GM12801 (cell line): ENCODE results near the gene STK11.

Source experiments
- TF ChIP-seq, protein P1 (sequence below): IDR thresholded peaks from one replicate; pipeline ENCODE4 v1.5.1; 2011; ENCODE audit warnings: control low read depth; ENCODE audit not compliant: insufficient read length; ENCODE audit errors: extremely low read depth

Gene STK11

DNA sequence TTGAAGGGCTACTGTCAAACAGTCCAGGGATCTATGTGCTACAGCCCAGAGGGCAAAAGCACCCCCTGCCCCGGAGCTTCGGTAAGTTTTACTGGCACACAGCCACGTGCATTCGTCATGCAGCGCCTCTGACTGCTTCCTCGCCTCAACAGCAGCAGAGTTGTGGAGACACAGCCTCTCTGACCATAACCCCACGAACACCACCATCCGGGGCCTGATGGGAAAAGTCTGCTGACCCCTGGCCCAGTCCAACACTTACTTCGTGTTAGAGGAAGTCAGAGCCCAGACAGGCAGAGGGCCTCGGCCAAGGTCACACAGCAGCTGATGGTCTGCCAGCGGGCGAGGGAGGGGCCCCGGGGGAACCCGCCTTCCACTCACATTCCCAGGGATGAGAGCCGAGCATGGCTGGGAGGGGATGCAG lies 27.1 kb downstream of the STK11 start:
- TF ChIP-seq, protein P1, sequence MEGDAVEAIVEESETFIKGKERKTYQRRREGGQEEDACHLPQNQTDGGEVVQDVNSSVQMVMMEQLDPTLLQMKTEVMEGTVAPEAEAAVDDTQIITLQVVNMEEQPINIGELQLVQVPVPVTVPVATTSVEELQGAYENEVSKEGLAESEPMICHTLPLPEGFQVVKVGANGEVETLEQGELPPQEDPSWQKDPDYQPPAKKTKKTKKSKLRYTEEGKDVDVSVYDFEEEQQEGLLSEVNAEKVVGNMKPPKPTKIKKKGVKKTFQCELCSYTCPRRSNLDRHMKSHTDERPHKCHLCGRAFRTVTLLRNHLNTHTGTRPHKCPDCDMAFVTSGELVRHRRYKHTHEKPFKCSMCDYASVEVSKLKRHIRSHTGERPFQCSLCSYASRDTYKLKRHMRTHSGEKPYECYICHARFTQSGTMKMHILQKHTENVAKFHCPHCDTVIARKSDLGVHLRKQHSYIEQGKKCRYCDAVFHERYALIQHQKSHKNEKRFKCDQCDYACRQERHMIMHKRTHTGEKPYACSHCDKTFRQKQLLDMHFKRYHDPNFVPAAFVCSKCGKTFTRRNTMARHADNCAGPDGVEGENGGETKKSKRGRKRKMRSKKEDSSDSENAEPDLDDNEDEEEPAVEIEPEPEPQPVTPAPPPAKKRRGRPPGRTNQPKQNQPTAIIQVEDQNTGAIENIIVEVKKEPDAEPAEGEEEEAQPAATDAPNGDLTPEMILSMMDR, result no peak

DNA sequence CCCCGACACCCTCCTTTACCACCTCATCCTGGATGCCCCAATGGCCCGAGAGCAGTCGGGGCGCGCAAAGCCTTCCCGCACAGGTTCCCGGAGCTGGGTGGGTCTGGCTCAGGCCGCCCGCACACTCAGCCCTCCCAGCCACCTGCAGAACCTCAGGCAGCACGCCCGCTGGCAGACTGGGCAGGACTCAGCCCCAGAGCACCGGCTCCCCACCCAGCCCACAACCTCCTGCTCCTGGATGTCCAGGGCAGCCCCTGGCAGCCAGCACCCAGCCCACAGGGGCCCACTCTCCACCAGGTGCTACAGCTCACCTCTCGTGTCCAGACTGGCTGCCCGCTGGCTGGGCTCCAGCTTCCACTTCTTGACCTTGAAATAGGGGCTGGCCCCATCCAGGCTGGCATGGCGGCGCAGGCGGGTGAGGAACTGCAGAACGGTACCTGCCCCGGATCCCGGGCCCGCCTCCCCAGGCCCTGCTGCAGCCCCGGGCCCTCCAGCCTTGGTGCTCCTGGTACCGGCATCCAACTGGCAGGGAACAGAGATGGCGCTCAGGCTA lies 27.6 kb downstream of the STK11 start:
- TF ChIP-seq, protein P1, result no peak

DNA sequence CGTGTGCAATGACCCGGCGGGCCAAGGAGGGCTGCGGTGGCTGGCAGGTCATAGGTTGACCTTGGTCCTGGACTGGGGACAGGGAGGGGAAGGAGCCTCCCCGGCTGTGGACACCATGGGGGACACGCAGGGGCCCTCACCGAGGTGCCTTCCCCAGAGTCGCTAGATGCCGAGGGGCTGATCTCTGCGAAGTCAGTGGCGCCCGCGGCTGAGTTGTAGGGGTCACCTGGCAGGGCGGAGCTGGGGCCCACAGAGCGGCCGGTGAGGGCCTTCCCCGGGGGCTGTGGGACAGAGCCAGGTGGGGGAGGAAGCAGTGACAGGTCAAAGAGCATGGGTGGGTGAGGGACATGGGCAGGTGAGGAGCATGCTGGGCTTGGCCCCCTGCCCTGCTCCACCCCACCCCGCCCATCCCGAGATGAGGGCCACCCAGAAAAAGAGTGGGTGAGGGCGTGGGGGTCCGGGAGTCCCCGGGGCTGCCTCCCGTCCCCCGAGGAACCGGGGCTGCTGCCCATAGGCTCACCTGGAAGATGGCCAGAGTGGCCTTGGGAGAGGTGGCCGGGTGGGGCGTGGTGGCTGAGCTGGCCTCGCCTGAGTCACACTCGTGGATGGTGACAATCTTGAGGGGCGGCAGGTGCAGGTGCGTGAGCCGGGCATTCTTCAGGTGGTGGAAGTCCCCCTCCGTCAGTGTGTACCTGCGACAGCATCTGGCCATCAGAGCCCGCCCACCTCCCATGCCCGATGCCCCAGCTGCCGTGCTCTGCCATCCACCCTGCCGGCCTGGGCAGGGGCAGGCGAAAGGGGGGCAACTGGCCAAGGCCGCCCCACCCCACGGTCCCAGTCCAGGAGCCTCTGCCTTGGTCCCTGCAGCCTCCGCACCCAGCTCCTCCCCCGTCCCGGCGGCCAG lies 28.7 kb downstream of the STK11 start:
- TF ChIP-seq, protein P1, result no peak

DNA sequence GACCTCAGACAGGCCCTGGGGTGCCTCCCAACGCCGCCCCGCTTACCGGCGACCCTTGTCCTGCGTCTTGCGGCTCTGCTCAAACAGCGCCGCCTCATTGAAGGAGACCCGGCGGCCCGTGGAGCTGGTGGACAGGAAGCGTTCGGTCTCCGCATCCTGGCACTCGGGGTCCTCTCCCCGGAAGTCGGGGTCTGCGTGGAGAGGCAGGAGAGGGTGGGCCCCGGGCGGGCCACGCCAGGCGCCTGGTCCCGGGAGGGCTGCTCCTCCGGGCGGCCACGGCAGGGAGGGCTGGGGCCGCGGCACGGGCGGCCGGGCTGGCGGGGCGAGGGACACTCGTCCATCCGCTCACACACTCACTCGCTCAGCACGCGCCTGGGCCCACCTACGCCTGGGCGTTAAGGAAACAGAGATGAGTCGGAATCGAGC lies 29.4 kb downstream of the STK11 start:
- TF ChIP-seq, protein P1, result no peak

DNA sequence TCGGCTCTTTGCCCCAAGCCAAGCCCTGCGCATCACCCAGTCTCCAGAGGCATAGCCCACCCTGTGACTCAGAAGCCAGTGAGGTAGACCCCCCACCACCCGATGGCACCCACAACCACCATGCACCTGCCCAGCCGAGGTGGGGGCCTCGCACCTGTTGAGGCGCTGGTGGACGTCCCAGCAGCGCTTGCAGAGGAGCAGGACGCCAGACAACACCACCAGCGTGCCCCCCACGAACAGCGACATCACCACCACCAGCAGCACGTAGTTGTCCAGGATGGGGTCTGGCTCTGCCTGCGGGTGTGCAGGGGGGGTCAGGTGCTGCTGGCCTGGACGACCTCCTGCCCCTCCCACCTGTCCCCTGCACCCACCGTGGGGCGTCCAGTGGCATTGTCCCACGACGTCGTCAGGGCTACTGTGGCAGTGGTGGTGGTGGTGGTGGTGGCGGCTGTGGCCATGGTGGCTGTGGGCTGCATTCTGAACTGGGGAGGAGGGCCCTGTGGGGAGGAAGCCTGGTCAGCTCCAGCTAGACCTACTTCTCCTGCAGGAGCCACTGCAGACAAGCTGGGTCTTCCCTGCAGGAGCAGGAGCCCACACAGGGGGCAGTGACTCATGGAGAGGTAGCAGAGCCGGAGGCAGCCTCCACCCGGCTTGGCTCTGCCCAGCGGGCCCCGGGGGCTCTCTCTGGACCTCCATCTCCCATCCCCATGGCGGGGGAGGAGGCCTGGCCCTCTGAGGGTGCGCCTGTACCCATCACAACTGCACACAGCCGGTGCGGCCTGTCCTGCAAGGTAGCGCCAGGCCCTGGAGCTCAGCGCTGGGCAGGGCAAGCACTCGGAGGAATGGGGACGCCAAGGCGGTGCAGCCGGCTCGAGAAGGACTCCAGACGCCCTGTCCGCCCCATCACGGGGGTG lies 30.3 kb downstream of the STK11 start:
- TF ChIP-seq, protein P1, result no peak

DNA sequence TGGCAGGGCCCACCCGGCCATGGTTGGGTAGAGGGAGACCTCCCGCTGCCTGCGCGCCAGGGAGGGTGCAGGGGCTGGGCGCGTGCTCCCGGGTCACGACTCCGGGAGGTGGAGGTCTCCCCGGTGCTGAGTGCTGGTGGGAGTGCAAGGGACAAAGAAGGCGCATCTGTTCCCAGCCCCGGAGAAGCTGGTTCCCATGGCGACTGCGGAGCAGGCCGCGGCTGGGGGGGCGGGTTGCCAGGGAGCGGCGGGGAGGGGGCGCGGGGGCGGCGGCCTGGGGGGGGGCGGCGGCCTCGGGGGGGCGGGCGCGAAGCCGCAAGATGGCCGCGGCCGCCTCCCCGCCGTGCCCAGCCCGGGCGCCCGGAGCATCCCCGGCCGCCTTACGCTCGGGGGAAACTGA lies 31.0 kb downstream of the STK11 start:
- TF ChIP-seq, protein P1, result no peak
